GM12875 (cell line): ENCODE results near the gene CCDC74A.
A peak's percentile ranks its signal among the peaks of the same experiment; 100 is the strongest.
"Not testable (repeated sequence)": the region's sequence is repeated elsewhere in the genome, so short reads cannot be mapped to it uniquely, and the experiment has no call there.

Source experiments
- H3K4me3 ChIP-seq: one replicate; pipeline ENCODE4 v1.5.1; 2011; ENCODE audit warnings: low read depth, low read length, control low read depth
- CTCF ChIP-seq: IDR thresholded peaks from 2 replicates; pipeline ENCODE4 v1.5.1; 2011; ENCODE audit warnings: low read depth, mild to moderate bottlenecking, control low read depth, inconsistent platforms, low read length, moderate library complexity, borderline replicate concordance; ENCODE audit not compliant: insufficient read depth

Gene CCDC74A

GRCh38 chr2:131521961-131522781 lies 5.5 kb upstream of the CCDC74A start:
- H3K4me3 ChIP-seq: no peak overlapping the region
- TF ChIP-seq CTCF: no peak

- H3K4me3 ChIP-seq: not testable (repeated sequence)
These were observed 2.4 kb upstream of the CCDC74A start for GRCh38 chr2:131525256-131525655.

- peak overlapping the region; percentile 59 for H3K4me3 ChIP-seq
These were observed 1.5 kb downstream of the CCDC74A start for GRCh38 chr2:131528981-131529863.

- H3K4me3 ChIP-seq: not testable (repeated sequence)
These were observed 2.3 kb downstream of the CCDC74A start for GRCh38 chr2:131529864-131530445.

GRCh38 chr2:131530626-131531344 lies 3.1 kb downstream of the CCDC74A start:
- H3K4me3 ChIP-seq: peak overlapping the region; percentile 23

- not testable (repeated sequence) for H3K4me3 ChIP-seq
These were observed 4.0 kb downstream of the CCDC74A start for GRCh38 chr2:131531547-131532185.

- not testable (repeated sequence) for H3K4me3 ChIP-seq
These were observed 5.3 kb downstream of the CCDC74A start for GRCh38 chr2:131532723-131533608.

GRCh38 chr2:131533609-131534316 lies 6.1 kb downstream of the CCDC74A start:
- not testable (repeated sequence) for H3K4me3 ChIP-seq

GRCh38 chr2:131534317-131534672 lies 6.6 kb downstream of the CCDC74A start:
- not testable (repeated sequence) for H3K4me3 ChIP-seq

GRCh38 chr2:131534965-131535364 lies 7.3 kb downstream of the CCDC74A start:
- not testable (repeated sequence) for H3K4me3 ChIP-seq

GRCh38 chr2:131535526-131535925 lies 7.8 kb downstream of the CCDC74A start:
- H3K4me3 ChIP-seq: no peak overlapping the region
- no peak for TF ChIP-seq CTCF

- not testable (repeated sequence) for H3K4me3 ChIP-seq
These were observed 8.5 kb downstream of the CCDC74A start for GRCh38 chr2:131535951-131536826.

- H3K4me3 ChIP-seq: not testable (repeated sequence)
These were observed 9.2 kb downstream of the CCDC74A start for GRCh38 chr2:131536841-131537240.

GRCh38 chr2:131538856-131539255 lies 11.2 kb downstream of the CCDC74A start:
- H3K4me3 ChIP-seq: not testable (repeated sequence)
